Measurements from ENCODE around the gene MAP1LC3B2.
A peak's percentile ranks its signal among the peaks of the same experiment; 100 is the strongest.

The MAP1LC3B2 gene

DNA sequence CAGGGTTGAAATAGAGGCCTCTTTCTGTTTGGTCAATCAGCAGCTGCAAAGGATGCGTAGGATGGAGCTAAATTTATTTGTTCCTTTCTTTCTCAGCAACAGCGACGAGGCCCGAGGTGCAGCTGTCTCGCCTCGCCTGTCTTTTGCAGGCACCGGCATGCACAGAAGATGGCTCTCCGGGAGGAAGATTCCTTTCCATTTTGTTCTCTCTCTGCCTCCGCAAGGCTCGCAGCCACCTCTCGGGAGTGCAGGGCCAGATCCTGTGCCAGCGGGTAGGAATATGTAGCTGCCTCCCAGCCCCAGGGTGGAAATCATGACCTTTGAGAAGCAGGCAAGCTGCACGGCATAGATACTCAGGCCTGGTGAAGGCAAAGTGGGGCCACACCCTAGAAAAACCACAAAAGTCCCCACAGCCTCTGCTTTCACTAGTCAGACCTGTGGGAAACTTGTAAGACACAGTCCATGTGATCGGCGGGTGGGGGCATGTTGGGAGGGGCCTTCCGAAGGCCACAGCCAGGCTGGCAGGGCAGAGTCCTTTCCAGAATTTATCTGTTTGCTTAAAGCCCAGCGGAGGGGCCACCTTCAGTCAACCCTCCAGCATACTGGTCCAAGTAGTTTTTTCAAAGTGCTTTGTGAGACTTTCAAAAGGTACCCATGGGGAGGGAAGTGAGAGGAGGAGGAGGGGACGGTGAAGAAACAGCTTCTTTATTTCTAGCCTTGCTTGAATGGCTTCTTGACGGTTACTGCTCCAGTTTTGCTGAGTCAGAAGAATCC, at the start of gene MAP1LC3B2:
Gene MAP1LC3B2 (plus strand): TSS at position 220 of the 774 bp plus-strand sequence. CDS start 16,562 bp downstream, outside the sequence.
- DNase-seq: peak; percentile 53

GRCh38 chr12:116513944-116514343, 45.2 kb upstream of the MAP1LC3B2 start:
- no peak for DNase-seq

DNA sequence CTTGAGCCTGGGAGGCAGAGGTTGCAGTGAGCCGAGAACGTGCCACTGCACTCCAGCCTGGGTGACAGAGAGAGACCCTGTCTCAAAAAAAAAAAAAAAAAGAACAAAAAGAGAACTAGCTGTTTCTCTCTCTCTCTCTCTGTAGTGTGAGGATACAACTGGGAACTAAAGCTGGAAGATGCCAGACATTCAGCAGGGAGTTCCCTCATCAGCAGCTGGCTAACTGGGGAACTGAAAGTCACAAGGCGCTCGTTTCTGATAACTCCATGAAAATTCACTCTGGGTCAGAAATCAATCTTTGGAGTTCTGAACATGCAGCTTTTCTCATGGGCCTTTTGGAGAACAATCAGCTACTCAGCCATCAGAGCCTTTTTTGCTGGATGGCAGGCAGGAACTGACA, 43.5 kb upstream of the MAP1LC3B2 start:
- DNase-seq: no peak

- DNase-seq: no peak
These were observed 42.5 kb upstream of the MAP1LC3B2 start for GRCh38 chr12:116516657-116517056.

DNA sequence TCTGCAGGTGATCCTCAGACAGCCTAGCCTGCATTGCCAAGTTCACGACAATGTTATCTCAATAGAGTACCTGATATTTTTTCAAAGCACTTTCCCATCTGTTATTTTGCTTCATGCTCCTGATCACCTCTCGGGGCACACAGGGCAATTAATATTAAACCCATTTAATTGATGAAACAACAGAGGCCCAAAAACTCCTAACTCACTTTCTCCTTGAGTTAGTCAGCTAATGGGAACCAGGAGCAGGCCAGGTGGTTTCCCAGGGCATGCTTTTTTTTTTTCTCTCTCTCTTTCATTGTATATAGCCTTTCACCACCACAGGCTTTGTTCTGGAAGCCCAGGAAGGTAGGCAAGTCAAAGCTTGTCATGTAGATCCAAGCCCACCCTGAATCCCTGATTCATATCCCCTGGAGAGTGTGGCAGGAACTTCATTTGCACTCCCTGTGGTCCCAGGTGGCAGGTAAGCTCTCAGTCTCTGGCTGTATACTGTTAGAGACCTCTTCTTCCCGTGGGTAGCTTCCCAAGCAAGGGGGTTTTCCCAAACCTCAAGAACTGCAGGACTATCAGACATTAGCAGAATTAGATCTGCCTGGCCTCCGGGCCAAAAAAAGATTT, 41.6 kb upstream of the MAP1LC3B2 start:
- DNase-seq: no peak

DNA sequence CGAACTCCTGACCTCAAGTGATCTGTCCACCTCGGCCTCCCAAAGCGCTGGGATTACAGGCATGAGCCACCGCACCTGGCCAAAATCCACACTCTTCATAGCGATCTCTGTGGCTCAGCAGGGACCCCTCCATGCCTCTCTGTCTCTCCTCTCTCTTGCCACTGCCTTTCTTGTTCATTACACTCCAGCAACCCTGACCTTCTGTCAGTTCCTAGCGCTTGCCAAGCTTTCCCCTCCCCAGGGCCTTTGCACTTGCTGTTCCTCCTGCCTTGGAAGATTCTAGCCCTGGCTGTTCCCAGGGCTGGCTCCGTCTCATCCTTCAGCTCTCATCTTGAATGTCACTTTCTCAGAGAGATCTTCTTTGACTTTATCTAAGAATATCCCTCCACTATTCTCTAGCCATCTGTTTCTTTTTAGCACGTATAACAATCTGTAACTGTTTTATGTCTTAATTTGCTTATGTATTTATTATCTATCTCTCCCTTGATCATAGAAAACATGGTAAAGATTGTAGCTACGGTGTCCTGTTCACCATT, 38.9 kb upstream of the MAP1LC3B2 start:
- no peak for DNase-seq

GRCh38 chr12:116520801-116521471, 38.2 kb upstream of the MAP1LC3B2 start:
- DNase-seq: no peak

GRCh38 chr12:116524311-116524710, 34.9 kb upstream of the MAP1LC3B2 start:
- DNase-seq: no peak

DNA sequence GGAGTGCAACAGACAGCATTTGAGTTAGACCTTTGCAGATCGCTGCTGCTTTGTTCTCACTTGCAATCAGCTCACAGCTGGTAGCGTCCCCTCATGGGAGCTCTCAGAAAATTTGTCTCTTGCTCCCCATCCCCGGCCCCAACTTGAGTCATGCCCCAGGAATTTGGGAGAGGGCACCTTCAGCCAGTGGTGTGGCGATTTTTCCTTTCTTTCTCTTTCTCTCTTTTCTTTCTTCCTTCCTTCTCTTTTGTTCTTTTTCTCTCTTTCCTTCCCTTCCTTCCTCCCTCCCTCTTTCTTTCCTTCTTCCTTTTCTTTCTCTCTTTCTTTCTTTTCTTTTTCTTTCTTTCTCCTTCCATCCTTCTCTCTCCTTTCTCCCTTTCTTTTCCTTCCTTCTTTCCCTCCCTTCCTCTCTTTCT, 34.2 kb upstream of the MAP1LC3B2 start:
- no peak for DNase-seq

- no peak for DNase-seq
These were observed 33.7 kb upstream of the MAP1LC3B2 start for GRCh38 chr12:116525418-116526001.

DNA sequence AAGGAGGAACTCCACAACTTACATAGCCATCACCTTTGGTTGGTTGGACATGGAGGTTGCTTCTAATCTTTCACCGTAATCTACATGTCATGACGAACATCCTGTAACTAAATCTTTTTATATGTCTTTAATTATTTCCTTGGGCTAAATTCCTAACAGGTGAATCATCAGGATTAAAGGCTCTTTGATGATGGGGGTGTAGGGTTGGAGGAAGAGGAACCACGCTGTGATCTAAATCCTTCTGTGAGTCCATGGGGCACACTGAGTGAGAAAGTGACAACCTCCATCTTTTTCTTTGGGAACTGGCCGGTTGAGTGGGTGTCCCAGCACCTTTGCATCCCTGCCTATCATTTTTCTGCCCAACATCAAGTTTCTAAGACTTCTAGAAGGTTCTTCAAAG, 31.1 kb upstream of the MAP1LC3B2 start:
- DNase-seq: no peak

DNA sequence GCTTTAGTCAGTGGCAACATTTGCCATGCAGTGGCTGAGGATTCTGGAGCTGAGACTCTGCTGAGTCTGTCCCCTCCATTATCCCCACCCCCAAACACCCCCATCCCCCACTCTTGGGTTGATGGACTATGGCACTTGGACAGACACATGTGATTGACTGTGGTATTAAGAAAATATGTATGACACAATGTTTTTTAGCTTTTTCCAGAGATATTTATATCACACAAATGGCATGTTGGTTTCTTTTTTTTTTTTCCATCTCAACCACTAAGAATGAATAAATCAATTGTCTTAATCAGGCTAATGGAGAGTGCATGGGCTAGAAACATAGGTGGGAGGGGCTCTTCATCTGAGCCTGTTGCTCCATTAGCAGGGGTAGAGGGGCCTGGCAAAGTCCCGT, 30.7 kb upstream of the MAP1LC3B2 start:
- DNase-seq: no peak

DNA sequence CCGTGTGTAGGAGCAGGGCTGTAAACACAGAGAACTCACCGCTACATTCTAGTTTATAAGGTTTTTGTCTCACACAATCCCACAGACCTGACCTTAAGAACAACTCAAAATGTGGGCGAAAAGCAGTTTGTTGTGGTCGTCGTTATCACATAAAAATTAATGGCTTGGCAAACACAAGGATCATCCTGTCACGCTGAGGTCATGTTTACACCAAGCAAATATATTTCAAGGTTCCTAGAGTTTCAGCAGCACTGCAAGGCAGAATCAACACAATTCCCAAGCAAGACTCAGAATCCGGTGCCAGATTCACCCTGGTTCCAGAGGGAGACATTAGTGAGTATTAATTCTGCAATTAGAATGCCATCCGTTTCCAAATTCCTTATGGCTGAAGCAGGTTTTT, 30.1 kb upstream of the MAP1LC3B2 start:
- DNase-seq: no peak

- DNase-seq: no peak
These were observed 29.5 kb upstream of the MAP1LC3B2 start for GRCh38 chr12:116529686-116530085.

GRCh38 chr12:116532428-116532827, 26.8 kb upstream of the MAP1LC3B2 start:
- no peak for DNase-seq

GRCh38 chr12:116532986-116533342, 26.2 kb upstream of the MAP1LC3B2 start:
- DNase-seq: no peak

GRCh38 chr12:116533343-116534251, 25.6 kb upstream of the MAP1LC3B2 start:
- DNase-seq: peak; percentile 59

DNA sequence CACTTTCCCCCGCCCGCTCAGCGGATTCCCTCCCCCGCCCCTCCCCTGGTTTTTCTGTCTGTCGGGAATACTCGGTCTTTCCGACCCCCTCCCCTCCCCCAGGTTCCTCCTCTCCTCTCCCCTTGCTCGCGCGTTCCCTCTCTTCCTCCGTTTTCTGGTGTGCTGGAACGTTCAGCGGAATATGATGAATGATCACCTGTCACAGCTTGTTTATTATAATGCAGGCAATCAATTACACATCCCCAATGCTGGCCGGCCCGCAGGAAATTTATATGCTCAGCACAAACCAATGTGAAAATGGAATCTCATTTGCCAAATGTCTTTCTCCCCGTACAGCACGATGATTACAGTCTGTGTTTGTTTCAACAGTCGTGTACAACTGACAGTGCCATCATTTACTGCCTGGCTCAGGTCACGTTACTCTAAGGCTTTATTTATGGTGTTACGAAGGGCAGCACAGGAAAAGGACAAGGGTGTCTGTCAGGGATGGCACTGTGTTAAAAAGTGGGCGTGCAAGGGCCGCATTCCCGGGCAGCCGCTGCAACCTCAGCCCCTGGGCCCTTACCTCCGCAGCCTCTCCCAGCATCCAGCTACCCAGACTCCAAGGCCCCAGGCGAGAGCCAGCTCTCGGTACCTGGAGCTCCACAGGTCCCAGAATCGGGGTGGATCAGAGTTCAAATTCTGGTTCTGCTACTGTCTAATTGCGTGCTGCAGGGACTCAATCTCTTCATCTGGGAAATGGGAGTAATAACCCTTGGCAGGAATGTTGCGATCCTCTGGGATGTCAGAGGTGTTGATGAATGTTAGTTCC, 24.7 kb upstream of the MAP1LC3B2 start:
- DNase-seq: no peak

DNA sequence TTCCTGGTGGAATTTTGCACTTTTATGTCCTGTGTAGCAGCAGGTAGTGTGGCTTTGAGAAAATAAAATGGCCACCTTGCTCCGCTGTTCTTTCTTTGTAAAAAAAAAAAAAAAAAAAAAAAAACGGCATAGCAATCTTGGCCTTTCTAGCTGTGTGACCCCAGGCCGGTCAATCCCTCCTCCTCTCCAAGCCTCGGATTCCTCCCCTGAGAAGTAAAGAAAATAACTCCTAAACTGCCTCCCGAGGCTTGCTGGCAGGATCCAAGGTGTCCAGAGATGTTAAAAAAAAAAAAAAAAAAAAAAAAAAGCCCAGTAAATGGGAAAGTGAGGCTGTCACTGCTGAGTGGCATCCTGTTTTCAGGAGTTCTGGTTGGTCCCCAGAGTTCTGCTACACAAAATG, 23.9 kb upstream of the MAP1LC3B2 start:
- DNase-seq: no peak

GRCh38 chr12:116537101-116537904, 21.9 kb upstream of the MAP1LC3B2 start:
- DNase-seq: no peak

Data from activated CD4-positive, alpha-beta T cell treated with anti-CD3 and anti-CD28 coated beads for 1 hour (primary cell).